Testis (tissue), 2 donors: ENCODE results near the gene WDHD1.

Source experiments
- POLR2A ChIP-seq: fragments of 450-650 bp; IDR thresholded peaks from one replicate; pipeline ENCODE4 v1.6.1; 2017; ENCODE audit warnings: antibody characterized with exemption, mild to moderate bottlenecking, moderate library complexity
- TF ChIP-seq, protein P1 (sequence below), 3 experiments: fragments of 450-650 bp in 2 of 3; fragments of 200-600 bp in 1 of 3; sonication (generic) in 1 of 3; IDR thresholded peaks; one replicate each; pipeline ENCODE4 v1.5.1; 2016 to 2019; ENCODE audit warnings: antibody characterized with exemption in 3 of 3, mild to moderate bottlenecking in 2 of 3, moderate library complexity in 1 of 3

DNA sequence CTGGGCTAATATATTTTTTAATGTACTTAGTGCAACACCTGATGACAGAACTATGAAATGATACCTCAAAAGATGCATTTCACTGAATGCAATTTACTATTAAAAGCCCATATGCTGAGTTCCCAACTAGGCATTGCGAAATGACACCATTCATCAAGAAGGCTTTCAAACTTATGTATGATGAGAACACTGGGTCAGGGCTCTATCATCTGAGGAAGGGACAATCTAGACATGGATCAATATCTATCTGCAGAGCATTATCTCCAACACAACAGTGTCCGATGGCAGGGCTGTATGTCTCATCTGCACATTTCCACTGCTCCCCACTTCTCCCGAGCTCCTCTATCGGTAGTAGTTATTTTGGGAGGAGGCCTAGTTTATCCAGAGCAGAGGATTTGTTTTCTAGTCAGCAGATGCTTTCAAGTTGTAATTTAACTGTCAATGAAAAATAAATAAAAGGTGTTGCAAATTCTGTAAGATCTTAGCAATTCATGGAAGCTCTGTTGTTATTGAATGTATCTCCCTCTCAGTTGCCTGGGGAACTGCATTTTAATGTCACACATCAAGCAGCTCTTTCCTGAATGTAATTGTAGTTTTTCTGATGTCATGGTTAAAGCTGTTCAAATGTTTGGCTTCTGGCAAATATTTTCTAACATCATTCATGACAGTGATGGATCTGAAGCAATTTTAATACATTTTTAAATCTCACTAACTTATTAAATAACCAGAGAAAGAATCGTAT is 116.9 kb downstream of the WDHD1 start:
- TF ChIP-seq, protein P1, sequence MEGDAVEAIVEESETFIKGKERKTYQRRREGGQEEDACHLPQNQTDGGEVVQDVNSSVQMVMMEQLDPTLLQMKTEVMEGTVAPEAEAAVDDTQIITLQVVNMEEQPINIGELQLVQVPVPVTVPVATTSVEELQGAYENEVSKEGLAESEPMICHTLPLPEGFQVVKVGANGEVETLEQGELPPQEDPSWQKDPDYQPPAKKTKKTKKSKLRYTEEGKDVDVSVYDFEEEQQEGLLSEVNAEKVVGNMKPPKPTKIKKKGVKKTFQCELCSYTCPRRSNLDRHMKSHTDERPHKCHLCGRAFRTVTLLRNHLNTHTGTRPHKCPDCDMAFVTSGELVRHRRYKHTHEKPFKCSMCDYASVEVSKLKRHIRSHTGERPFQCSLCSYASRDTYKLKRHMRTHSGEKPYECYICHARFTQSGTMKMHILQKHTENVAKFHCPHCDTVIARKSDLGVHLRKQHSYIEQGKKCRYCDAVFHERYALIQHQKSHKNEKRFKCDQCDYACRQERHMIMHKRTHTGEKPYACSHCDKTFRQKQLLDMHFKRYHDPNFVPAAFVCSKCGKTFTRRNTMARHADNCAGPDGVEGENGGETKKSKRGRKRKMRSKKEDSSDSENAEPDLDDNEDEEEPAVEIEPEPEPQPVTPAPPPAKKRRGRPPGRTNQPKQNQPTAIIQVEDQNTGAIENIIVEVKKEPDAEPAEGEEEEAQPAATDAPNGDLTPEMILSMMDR (IDR thresholded peaks at IDR 0.05): no peak
- no peak for TF ChIP-seq POLR2A
